Mesendoderm (in vitro differentiated cells): ENCODE results near the gene RSPRY1.

ENCODE experiments used
- DNase-seq: peaks from one replicate; pipeline ENCODE4 v3.0.0; 2013
- H2AK5ac ChIP-seq: 2 replicates; pipeline ENCODE4 v1.6.1; 2013; ENCODE audit warnings: low read length, inconsistent platforms
- H2BK120ac ChIP-seq: 2 replicates; pipeline ENCODE4 v1.6.1; 2013; ENCODE audit warnings: low read depth, mild to moderate bottlenecking, low read length, moderate library complexity, mixed read lengths
- H2BK15ac ChIP-seq: replicated peaks from 2 replicates; pipeline ENCODE4 v1.6.1; 2013; ENCODE audit warnings: low read depth, mild to moderate bottlenecking, moderate library complexity
- H2BK5ac ChIP-seq: 2 replicates; pipeline ENCODE4 v1.6.1; 2013; ENCODE audit warnings: low read length, inconsistent platforms
- H3K18ac ChIP-seq: 2 replicates; pipeline ENCODE4 v1.6.1; 2013; ENCODE audit warnings: mild to moderate bottlenecking, low read length, mixed read lengths
- H3K23ac ChIP-seq: one replicate; pipeline ENCODE4 v1.6.1; 2013; ENCODE audit warnings: low read length
- H3K27ac ChIP-seq: 2 replicates; pipeline ENCODE4 v1.5.1; 2013; ENCODE audit warnings: low read depth, mild to moderate bottlenecking, inconsistent platforms, low read length, moderate library complexity
- H3K27me3 ChIP-seq: 2 replicates; pipeline ENCODE4 v1.6.1; 2013; ENCODE audit warnings: low read length, control low read depth, mild to moderate bottlenecking, inconsistent platforms; ENCODE audit not compliant: insufficient read depth, poor library complexity
- H3K36me3 ChIP-seq: 2 replicates; pipeline ENCODE4 v1.6.1; 2013; ENCODE audit warnings: low read length, inconsistent platforms; ENCODE audit not compliant: control insufficient read depth, insufficient read depth
- H3K4ac ChIP-seq: one replicate; pipeline ENCODE4 v1.6.1; 2013; ENCODE audit warnings: low read depth, mild to moderate bottlenecking, low read length, moderate library complexity
- H3K4me1 ChIP-seq: 2 replicates; pipeline ENCODE4 v1.6.1; 2013; ENCODE audit warnings: low read depth, low read length, inconsistent platforms; ENCODE audit not compliant: control insufficient read depth
- H3K4me2 ChIP-seq: 2 replicates; pipeline ENCODE4 v1.6.1; 2013; ENCODE audit warnings: low read length
- H3K4me3 ChIP-seq: 2 replicates; pipeline ENCODE4 v1.5.1; 2013; ENCODE audit warnings: mild to moderate bottlenecking, low read length
- H3K56ac ChIP-seq: one replicate; pipeline ENCODE4 v1.6.1; 2013; ENCODE audit warnings: low read length
- H3K79me1 ChIP-seq: 2 replicates; pipeline ENCODE4 v1.6.1; 2013; ENCODE audit warnings: low read length, inconsistent platforms
- H3K79me2 ChIP-seq: 2 replicates; pipeline ENCODE4 v1.6.1; 2013; ENCODE audit warnings: mild to moderate bottlenecking, low read length; ENCODE audit not compliant: control insufficient read depth, insufficient read depth
- H3K9ac ChIP-seq: 2 replicates; pipeline ENCODE4 v1.6.1; 2013; ENCODE audit warnings: low read length, inconsistent platforms
- H4K5ac ChIP-seq: one replicate; pipeline ENCODE4 v1.6.1; 2013; ENCODE audit warnings: low read length
- H4K8ac ChIP-seq: one replicate; pipeline ENCODE4 v1.6.1; 2013; ENCODE audit warnings: low read depth, mild to moderate bottlenecking, control low read depth, low read length, moderate library complexity
- WGBS: extraction: QIAGEN DNeasy Blood & Tissue Kit; methylation state at CpG from one replicate; pipeline ENCODE4 v1.1.7; 2013; ENCODE audit warnings: low lambda C conversion rate, missing lambda C conversion rate; ENCODE audit not compliant: insufficient coverage; ENCODE audit errors: extremely low coverage; 5-methylcytosine and 5-hydroxymethylcytosine counted together

Gene RSPRY1

GRCh38 chr16:57141822-57142631 is 44.1 kb upstream of the RSPRY1 start:
- Histone ChIP-seq H2AK5ac (no peak overlapping the region), H3K23ac (no peak overlapping the region), H3K79me2 (no peaks in the 10 kb centered on the region), H2BK120ac (no peak overlapping the region), H4K5ac (no peak overlapping the region), H3K4ac (no peak overlapping the region), H3K27ac (no peak overlapping the region), H3K27me3 (no peaks in the 10 kb centered on the region), H3K4me3 (no peak overlapping the region), H3K36me3 (no peaks in the 10 kb centered on the region), H2BK15ac (no peak overlapping the region), H4K8ac (no peak overlapping the region), H3K4me1 (no peaks in the 10 kb centered on the region), H3K79me1 (no peaks in the 10 kb centered on the region), H2BK5ac (no peak overlapping the region), H3K4me2 (no peak overlapping the region), H3K18ac (no peak overlapping the region), H3K9ac (no peak overlapping the region), H3K56ac (no peak overlapping the region)
- no peak for DNase-seq
- WGBS = no CpG with 5 or more reads among the region's 16 CpGs

GRCh38 chr16:57143149-57143921 is 42.8 kb upstream of the RSPRY1 start:
- Histone ChIP-seq H2AK5ac (no peak overlapping the region), H2BK15ac (no peak overlapping the region), H3K36me3 (no peaks in the 10 kb centered on the region), H3K79me2 (no peaks in the 10 kb centered on the region), H2BK120ac (no peak overlapping the region), H3K79me1 (no peaks in the 10 kb centered on the region), H3K27ac (no peak overlapping the region), H3K4me2 (no peak overlapping the region), H4K8ac (no peak overlapping the region), H4K5ac (no peak overlapping the region), H3K9ac (no peak overlapping the region), H3K27me3 (no peaks in the 10 kb centered on the region), H3K4ac (no peak overlapping the region), H3K18ac (no peak overlapping the region), H3K56ac (no peak overlapping the region), H3K4me3 (no peak overlapping the region), H3K4me1 (peaks cover 5% of the 10 kb centered on the region), H3K23ac (no peak overlapping the region), H2BK5ac (no peak overlapping the region)
- WGBS = no CpG with 5 or more reads among the region's 14 CpGs
- DNase-seq = no peak

- Histone ChIP-seq H2BK15ac (no peak overlapping the region), H3K4ac (no peak overlapping the region), H3K4me2 (no peak overlapping the region), H3K23ac (no peak overlapping the region), H2BK120ac (no peak overlapping the region), H3K79me1 (no peaks in the 10 kb centered on the region), H3K56ac (no peak overlapping the region), H3K18ac (no peak overlapping the region), H3K79me2 (no peaks in the 10 kb centered on the region), H3K4me3 (no peak overlapping the region), H3K27me3 (no peaks in the 10 kb centered on the region), H3K9ac (no peak overlapping the region), H3K27ac (no peak overlapping the region), H4K8ac (no peak overlapping the region), H2BK5ac (no peak overlapping the region), H4K5ac (no peak overlapping the region), H2AK5ac (no peak overlapping the region), H3K36me3 (no peaks in the 10 kb centered on the region), H3K4me1 (peaks cover 5% of the 10 kb centered on the region)
- WGBS = no CpG with 5 or more reads among the region's 2 CpGs
- DNase-seq = no peak
Observed at GRCh38 chr16:57144027-57144426, 42.1 kb upstream of the RSPRY1 start.

- H3K9ac ChIP-seq = no peak overlapping the region
- H2AK5ac ChIP-seq = no peak overlapping the region
- H3K79me1 ChIP-seq = no peaks in the 10 kb centered on the region
- H2BK5ac ChIP-seq = no peak overlapping the region
- no CpG with 5 or more reads among the region's 14 CpGs for WGBS
- no peaks in the 10 kb centered on the region for H3K36me3 ChIP-seq
- H2BK120ac ChIP-seq = no peak overlapping the region
- no peak overlapping the region for H3K56ac ChIP-seq
- no peak overlapping the region for H3K4ac ChIP-seq
- H2BK15ac ChIP-seq = no peak overlapping the region
- H3K27ac ChIP-seq = no peak overlapping the region
- no peak overlapping the region for H3K23ac ChIP-seq
- peaks cover 5% of the 10 kb centered on the region for H3K4me1 ChIP-seq
- H3K27me3 ChIP-seq = no peaks in the 10 kb centered on the region
- no peak overlapping the region for H3K4me2 ChIP-seq
- DNase-seq = no peak
- no peak overlapping the region for H3K4me3 ChIP-seq
- no peaks in the 10 kb centered on the region for H3K79me2 ChIP-seq
- H3K18ac ChIP-seq = no peak overlapping the region
- no peak overlapping the region for H4K5ac ChIP-seq
- no peak overlapping the region for H4K8ac ChIP-seq
Observed at GRCh38 chr16:57145046-57146021, 40.8 kb upstream of the RSPRY1 start.

- Histone ChIP-seq H3K4me3 (no peak overlapping the region), H2BK5ac (no peak overlapping the region), H3K4me1 (peaks cover 7% of the 10 kb centered on the region), H3K36me3 (no peaks in the 10 kb centered on the region), H3K27ac (no peak overlapping the region), H2BK15ac (no peak overlapping the region), H3K79me2 (no peaks in the 10 kb centered on the region), H3K18ac (no peak overlapping the region), H3K4me2 (no peak overlapping the region), H3K27me3 (no peaks in the 10 kb centered on the region), H4K8ac (no peak overlapping the region), H3K79me1 (no peaks in the 10 kb centered on the region), H3K9ac (no peak overlapping the region), H3K4ac (no peak overlapping the region), H2AK5ac (no peak overlapping the region), H3K56ac (no peak overlapping the region), H2BK120ac (no peak overlapping the region), H3K23ac (no peak overlapping the region), H4K5ac (no peak overlapping the region)
- no CpG with 5 or more reads among the region's 24 CpGs for WGBS
- DNase-seq = no peak
Observed at GRCh38 chr16:57146040-57146647, 40.0 kb upstream of the RSPRY1 start.
